NCI-H1436 treated with DMSO at 0.1 percent for 48 hours (cell line): ENCODE data around the gene OPN1MW.
"Not testable (repeated sequence)": the region's sequence is repeated elsewhere in the genome, so short reads cannot be mapped to it uniquely, and the experiment has no call there.

ENCODE experiments used
- DNase-seq: peaks from one replicate; lab custom pipeline; 2025; lab: John Stamatoyannopoulos, UW

The OPN1MW gene

DNA sequence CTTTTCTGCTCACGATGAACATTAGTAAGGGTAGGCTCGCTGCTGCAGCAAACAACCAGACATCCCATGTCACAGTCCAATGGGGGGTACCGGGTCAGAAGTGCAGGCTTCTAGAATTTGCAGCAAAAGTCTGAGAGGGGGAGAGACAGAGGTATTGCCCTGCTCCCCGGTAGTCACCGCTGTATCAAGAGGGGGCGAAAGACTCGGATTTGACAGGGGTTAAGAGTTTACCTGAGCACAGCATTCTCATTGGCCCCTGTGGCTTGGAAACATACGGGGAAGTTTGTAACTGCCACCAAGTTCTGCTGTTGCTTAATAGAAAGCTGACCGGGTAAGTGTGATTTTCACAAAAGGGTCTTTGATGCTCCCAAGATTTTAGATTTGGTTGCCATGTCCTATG lies 28.7 kb downstream of the OPN1MW start:
- not testable (repeated sequence) for DNase-seq

- DNase-seq: not testable (repeated sequence)
Measured at GRCh38 chrX:154211499-154211898, 29.1 kb downstream of the OPN1MW start.

DNA sequence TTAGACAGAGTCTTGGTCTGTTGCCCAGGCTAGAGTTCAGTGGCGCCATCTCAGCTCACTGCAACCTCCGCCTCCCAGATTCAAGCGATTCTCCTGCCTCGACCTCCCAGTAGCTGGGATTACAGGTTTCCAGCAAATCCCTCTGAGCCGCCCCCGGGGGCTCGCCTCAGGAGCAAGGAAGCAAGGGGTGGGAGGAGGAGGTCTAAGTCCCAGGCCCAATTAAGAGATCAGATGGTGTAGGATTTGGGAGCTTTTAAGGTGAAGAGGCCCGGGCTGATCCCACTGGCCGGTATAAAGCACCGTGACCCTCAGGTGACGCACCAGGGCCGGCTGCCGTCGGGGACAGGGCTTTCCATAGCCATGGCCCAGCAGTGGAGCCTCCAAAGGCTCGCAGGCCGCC lies 37.1 kb downstream of the OPN1MW start, which contains the start of gene OPN1MW2:
Gene OPN1MW2, plus strand, starts transcription at position 301 of the 400 bp plus-strand sequence. Its CDS starts 60 bp downstream, at position 361.
- DNase-seq: not testable (repeated sequence)

DNA sequence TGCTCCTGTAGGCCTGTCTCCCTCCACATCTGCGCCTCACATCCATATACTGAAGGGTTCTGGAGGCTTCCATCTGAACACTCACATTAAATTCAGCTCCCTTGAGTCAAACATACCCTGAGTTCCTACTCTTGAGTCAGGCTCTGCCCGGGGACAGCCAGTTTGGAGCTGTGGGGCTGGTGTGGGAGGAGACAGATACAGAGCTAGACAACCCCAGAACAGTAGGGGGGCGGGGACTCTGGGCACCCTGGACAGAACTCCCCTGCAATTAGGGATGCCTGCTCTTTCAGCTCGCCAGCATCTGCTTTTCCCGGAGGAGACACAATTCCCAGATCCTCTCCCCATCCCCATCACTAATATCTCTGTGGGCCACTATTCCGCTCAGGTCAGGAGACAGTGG lies 42.9 kb downstream of the OPN1MW start:
- not testable (repeated sequence) for DNase-seq

DNA sequence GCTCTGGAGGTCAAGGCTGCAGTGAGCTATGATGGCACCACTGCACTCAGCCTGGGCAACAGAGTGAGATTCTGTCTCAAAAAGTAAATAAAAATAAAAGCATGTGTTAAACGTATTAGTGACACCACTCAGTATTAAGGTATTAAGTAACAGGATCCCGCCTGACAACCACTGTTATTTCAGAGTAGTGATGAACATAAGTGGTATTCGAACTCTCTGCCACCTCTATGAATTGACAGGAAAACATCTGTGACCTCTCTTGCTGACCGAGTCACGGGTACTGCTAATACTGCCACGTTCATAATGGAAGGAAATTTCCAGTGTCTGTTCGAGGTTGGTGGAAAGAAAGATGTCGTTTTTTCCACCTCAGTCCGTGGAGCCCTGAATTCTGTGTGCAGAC lies 44.3 kb downstream of the OPN1MW start:
- DNase-seq: not testable (repeated sequence)

DNA sequence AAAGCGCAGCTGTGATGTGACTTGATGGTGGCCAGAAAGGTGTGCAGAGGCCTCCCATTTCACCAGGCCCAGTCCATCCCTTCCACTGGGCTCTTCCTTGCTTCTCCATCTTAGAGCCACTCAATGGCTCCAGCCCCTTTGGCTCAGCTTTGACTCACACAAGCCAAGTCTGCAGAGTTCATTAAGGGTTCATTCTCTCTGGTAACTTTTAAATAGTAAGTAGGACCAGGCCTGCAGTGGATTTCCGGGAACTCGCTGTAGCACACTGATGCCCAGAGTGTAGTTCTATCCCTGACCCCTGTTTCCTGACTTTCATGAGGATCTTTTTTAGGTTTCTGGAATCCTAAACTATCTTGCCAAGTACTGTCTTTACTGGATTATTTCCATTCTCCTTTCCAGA lies 49.0 kb downstream of the OPN1MW start:
- DNase-seq: not testable (repeated sequence)

- DNase-seq: not testable (repeated sequence)
Measured at GRCh38 chrX:154233620-154234019, 51.2 kb downstream of the OPN1MW start.

- DNase-seq: not testable (repeated sequence)
Measured at GRCh38 chrX:154238939-154239559, 56.7 kb downstream of the OPN1MW start.

GRCh38 chrX:154239982-154240503 lies 57.6 kb downstream of the OPN1MW start:
- not testable (repeated sequence) for DNase-seq
